Measurements from ENCODE around the gene KCNQ1OT1.

The KCNQ1OT1 gene

DNA sequence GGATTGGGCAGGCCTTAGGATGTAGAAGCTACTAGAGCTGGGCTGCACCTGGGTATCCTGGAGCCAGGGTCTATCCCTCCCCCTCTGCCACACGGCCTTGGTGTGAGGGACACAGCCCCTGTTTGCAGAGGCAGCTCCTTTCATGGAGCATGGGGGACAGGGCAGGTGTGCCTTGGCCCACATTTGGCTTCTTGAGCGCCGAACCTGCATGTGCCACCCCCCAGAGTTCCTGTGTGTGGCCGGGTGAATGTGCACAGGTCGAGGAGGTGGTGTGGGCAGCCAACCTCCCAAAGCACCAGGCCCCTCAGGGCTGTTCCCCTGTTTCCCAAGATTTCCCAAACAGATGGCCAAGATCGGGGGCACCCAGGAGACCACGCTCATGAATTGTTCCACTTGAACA, 7.9 kb upstream of the KCNQ1OT1 start:
- Histone ChIP-seq H3K4me3 (no peak overlapping the region), H3K27ac (peak overlapping the region in 1 of 21 experiments; percentile 2)

DNA sequence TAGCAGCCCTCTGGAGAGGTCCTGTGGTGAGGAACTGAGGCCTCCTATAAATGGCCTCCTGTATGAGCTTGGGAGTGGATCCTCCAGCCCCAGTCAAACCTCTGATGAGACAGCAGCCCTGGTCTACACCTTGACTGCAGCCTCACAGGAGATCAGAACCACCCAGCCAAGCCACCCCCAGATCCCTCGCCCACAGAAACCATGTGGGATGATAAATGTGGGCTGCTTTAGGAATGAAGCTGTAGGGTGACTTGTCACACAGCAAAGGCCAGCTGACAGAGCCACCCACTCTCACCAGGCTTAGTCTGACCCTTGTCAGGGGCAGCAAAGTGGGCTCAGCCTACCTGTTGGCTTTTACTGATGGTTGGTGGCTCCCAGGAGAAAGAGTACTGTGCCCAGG, 6.5 kb upstream of the KCNQ1OT1 start:
- H3K27ac ChIP-seq = no peak overlapping the region

DNA sequence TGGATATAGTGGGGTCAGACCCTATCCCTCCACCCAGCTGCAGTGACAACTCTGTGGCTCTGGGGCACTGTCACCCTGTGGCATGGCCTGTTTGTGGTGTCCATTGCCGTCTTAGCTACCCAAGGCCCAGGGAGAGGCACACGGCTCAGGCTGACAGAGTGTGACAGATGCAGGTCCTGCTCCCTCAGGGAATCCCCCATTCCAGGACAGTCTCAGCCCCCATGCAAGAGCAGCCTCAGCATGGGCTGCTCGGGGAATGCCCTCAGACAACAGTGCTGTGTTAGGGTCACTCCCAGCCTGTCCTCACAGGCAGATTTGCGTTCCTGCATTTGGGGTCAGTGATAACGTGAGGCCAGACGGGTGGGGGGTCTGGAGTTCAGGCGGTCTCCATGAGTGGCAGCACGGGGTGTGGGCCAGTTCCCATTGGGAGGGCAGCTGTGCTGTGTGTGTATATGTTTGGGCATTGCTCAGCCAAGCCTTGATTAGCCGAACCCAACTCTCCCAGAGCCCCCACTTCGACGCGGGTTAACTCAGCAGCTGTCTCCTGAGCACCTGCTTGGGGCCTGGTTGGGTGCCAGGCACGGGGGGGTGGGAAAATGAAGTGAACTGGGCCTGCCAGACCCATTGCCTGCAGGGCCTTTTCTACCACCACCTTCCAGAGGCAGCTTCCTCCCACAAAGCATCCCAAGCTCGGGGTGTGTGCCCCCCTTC, 5.3 kb upstream of the KCNQ1OT1 start:
- no peak overlapping the region for H3K4me3 ChIP-seq
- no peak overlapping the region for H3K27ac ChIP-seq

More for the DNA sequence above, 6.5 kb upstream of the KCNQ1OT1 start:
- H3K4me3 ChIP-seq = no peak overlapping the region

DNA sequence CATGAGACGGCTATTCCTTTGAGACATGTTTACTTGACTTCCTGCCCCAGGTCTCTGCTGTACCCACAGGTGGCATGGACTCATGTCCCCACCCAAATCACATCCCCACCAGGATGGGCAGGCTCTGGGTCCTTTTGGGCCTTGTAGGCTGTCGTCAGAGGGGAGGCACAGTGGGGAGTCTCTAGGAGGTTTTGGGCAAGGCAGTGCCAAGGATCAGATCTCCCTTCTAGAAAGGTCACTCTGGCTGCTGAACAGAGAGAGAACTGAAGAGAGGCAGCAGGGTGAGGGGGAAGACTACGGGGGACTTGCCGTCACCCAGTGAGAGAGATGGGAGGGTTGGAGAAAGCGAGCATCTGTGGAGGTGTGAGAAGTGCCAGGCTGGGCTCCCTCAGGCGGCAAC, 4.6 kb upstream of the KCNQ1OT1 start:
- Histone ChIP-seq H3K27ac (no peak overlapping the region), H3K4me3 (no peak overlapping the region)

DNA sequence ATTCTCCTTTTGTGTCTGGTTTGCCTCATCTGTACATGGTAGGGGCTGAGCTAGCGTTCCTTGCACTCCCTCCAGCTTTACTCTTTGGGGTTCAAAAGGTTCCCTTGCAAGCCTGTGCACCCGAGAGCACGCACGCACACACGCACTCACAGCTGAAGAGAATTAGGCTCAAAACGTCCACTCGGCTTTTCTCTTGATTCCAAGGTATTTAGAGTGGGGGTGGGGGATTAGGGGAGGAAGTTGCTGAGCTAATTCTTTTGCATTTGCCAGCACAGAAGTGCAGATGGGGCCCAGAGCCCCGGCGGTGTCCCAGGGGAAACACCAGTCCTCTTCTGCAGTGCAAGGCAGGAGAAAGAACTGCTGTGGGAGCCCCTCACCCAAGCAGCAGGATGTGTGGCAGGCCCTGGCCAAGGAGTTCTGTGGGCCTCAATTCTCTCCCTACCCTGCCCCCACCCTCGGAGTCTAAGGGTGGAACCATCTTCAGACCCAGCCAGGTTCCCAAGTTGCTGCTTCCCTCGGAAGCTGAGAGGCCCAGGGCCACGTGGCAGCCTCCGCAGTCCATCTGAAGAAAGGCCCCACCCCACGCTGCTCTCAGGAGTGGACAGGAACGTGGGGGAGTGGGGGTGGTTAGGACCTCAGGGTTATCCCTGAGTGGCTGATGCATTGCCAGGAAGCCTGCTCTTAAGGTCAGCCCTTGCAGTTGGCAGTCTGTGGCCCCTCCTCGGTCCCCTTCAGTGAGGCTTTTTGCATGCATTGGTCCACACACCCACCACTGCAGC, 3.8 kb upstream of the KCNQ1OT1 start:
- no peak overlapping the region for H3K27ac ChIP-seq
- H3K4me3 ChIP-seq = no peak overlapping the region

DNA sequence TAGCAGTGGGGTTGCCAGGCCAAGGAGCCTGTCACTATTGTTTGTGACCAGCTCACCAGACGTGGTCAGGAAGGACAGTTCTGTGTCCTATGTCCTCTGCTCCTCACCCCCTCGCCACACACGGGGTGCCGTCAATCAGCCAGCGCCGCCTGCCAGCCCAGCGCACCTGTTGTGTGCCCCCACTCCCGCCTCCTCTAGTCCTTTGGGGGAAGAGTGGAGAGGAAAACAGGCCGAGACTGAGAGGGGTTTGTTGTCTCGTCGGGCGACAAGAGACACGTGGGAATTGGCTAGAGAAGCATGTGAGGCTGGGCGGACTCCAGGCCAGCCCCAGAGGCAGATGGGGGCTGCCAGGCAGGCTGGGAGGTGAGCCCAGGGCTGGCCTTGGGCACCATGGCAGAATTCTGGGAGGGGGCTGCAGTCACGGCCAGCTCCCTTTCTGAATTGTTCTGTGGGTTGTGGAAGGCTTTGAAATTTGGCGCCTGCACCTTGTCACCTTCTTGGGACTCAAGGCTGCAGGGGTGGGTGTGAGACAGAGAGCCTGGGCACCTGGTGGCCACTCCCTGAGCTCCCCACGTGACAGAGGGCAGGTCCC, 3.1 kb upstream of the KCNQ1OT1 start:
- no peak overlapping the region for H3K4me3 ChIP-seq
- H3K27ac ChIP-seq = no peak overlapping the region

DNA sequence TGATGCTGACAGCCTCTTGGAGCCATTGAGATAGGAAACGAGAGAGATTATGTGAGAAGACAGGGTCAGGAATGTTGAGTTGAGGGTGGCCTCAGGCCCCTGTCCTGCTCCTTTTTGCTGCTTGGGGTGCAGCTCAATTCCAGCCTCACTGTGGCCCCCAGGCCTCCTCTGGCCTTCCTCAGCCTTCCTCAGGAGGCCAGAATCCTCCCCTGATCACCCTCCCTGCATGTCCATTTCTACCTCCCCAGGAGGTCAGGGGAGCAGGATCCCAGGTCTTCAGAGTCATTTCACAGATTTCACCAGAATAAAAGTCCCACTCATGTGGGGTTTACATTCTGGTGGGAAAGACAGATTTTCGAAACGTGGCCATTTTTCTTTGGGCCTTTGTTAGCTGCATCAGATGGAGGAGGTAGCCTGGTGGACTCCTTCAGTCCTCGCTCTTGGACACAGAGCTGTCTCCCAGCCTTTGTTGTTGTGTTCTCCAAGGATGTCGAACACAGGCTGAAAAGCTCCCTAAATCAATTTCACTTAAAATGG, 2.2 kb upstream of the KCNQ1OT1 start:
- no peak overlapping the region for H3K27ac ChIP-seq
- H3K4me3 ChIP-seq = no peak overlapping the region

DNA sequence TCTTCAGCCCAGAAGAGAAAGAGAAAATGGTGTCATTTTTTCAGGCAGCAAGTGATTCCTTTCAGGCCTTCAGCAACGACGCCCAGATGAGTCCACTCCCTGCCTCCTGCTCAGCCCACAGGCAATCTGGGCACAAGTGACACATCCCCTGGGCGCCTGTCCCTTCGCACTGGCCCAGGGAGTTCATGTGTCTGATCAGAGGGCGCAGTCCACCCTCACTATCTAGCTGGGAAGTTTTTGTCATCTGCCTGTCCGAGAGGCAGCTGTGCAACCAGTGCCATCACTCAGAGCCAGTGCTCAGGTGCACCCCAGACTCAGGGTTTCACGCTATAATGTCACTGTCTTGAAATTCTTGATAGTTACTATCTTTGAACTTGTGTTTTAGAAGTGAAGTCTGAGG, 1.4 kb upstream of the KCNQ1OT1 start:
- H3K4me3 ChIP-seq = no peak overlapping the region
- H3K27ac ChIP-seq = peak overlapping the region in 5 of 21 experiments; percentile 90 to 93 (median 92)

DNA sequence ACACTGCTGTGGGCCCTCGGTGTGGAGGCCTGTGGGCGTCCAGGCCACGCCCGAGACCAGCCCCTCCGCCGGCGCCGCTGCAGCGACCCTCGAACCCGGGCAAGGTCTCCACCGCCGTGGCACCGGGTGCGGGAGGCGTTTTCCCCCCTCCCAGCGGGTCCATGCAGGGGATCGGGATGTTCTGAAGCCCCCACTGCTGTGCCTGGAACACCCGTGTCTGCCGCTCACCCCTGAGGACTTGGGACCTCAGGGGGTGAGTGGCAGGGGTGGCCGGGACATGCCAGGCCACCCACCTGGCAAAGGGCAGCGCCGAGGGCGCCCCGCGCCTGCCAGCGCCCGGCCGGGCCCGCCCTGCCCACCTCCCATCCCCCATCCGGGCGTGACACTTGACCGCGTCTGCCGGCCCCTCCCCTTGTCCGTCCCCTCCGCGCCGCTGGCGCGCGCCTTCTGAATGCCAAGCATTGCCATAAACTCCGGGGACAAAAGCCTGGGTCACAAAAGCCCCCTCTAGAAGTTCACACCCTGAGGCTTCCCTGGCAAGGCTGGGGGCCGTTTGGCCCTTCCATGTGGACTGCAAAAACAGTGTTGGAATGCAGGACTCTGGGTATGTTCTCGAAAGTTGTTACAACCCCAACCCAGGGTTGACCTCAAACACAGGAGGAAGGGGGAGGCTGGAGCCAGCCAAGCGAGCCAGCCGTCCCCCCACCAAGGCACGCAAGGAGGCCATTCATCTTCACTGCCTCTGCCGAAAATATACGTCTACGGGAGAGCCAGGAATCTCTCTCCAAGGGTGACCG, 819 bp upstream of the KCNQ1OT1 start:
- Histone ChIP-seq H3K4me3 (peak overlapping the region; percentile 53 to 68 (median 62)), H3K27ac (peak overlapping the region; percentile 42 to 93 (median 90))

DNA sequence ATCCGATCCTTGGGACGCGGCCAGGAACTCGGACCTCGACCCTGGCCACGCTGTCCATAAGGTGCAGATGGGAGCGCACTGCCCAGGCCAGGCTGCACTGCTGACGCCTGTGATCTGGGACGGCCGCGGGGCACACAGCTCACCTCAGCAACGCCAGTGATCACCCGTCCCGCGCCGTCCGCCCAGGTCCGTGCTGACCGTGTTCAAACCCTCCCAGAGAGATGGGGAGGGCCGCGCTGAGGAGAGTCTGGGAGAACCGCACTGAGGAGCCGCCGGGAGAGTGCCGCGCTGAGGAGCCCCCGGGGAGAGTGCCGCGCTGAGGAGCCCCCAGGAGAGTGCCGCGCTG, 636 bp downstream of the KCNQ1OT1 start:
- H3K4me3 ChIP-seq = peak overlapping the region; percentile 53 to 68 (median 62)
- peak overlapping the region in 20 of 21 experiments; percentile 54 to 93 (median 85) for H3K27ac ChIP-seq

DNA sequence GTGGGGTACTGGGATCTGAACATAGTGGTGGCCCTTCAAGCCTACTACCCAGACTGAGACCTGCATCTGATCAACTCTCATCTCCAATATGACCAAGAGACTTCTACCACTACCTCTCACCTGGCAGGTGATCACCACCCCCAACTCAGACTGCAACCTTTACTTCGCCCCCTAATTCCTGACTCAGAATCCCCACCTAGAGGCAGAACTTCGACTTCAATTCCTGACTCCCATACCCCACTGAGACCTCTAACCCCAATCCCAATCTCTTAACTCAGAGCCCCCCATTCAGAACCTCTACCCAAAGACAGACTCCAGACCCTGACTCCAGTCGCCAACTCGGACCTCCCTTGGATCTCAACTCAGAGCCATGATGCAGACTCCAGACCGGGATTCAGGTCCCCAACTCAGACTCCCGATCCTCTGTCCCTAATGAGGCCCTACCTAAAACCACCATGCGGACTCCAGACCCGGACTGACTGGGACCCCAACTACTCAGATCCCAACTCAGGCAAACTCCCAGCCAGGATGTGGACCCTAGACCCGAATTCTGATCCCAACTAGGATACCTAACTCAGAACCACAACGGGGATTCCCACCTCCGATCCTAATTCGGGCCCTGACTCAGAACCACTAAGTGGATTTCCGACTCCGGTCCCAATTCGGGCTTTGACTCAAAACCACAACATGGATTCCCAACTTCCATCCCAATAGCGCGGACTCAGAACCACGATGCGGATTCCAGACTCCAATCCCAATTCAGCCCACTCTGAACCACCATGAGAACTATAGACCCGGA, 1.2 kb downstream of the KCNQ1OT1 start:
- H3K4me3 ChIP-seq = peak overlapping the region; percentile 53 to 68 (median 62)
- peak overlapping the region in 11 of 21 experiments; percentile 68 to 91 (median 87) for H3K27ac ChIP-seq

DNA sequence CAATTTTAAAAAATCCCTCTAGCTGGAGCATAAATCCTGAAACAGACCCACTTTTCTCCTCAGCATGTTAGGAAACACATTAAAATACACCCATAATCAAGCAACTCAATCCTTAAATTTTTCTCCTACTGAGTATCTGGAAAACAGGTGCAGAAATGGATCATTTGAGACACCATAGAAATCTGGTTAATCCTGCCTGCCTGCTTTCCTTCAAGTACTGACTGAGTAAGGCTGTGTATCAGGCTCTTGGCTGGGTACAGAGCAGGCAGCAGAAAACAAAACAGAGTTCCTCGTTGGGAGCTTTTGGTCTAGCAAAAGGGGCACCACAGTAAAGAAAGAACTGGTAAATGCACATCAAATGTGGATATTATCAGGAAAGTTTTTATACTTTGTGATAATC, 1.9 kb downstream of the KCNQ1OT1 start:
- no peak overlapping the region for H3K27ac ChIP-seq

DNA sequence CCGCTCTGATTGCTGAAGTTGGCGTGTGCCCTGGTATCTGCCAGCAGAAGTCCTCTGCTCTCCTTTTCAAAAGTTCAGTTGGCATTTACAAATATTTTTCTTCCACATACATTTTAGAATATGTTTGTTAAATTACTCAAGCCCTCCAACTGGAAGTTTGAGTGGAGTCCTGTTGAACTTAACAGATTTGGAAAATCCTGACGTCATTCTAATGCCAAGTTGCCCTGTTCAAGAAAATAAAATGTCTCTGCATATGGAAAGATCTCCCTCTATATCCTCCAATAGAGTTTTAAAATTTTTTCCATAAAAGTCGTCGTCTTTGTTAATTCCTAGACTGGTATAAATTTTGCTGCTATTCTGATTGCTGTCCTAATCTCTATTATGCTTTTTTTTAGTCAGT, 3.3 kb downstream of the KCNQ1OT1 start:
- no peak overlapping the region for H3K4me3 ChIP-seq

More for the DNA sequence above, 1.9 kb downstream of the KCNQ1OT1 start:
- peak overlapping the region in 2 of 7 experiments; percentile 4 to 68 for H3K4me3 ChIP-seq

DNA sequence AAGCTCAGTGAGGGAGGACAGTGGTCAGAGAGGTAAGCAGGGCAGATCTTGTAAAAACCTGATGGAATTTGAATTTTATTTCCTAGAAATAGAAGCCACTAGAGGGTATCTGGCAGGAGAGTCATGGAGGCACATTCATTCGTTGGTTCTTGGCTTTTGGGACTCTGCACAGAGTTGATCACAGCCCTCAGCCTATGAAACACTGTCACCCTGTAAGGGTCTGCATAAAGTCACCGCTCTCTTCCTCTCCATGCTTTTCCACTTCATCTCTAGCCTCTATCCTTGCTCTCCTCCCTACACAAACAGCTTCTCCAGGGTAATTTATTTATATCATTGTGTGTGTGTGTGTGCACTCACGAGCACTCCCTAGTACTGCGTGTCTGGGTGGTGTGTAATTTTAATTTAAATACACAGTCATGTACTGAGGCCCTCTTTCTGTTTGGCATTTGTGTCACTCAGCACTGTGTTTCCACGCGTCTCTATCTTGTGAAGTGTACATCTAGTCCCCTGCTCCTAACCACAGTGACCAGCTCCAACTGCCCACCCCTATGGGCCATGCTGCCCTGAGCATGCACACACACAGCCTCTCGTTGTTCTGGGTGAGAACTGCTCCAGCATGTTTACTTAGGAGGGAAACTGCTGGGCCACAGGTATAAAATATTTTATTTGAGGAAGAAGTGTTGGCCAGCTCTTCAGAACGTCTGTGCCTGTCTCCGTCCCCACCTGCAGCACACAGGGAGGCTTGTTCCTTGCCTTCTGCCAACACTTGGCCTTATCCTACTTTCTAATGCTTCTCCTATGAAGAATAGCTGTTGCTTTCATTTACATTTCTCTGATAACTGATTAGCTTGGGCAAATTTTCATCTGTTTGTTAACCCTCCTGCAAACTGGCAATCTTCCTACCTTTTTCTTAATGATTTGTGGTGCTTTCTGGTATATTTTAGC, 4.5 kb downstream of the KCNQ1OT1 start:
- H3K27ac ChIP-seq = no peak overlapping the region
- no peak overlapping the region for H3K4me3 ChIP-seq

More for the DNA sequence above, 3.3 kb downstream of the KCNQ1OT1 start:
- H3K27ac ChIP-seq = no peak overlapping the region

DNA sequence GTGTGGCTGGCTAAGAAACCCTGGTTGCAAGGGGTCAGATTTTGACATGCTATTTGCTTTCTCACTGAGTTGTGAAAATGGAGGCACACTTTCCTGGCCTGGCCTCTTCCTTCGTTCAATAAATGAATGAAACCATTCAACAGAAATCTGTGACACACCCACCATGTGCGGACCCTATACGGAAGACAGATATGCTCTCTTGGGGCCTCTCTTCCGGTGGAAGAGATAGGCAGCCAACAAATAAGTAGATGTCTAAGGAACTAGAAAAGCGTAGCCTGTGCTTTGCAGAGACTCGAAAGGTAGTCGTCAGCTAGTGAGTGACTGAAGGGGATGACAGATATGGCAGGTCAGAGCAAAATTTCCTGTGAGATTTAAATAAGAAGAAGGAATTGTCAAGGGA, 5.3 kb downstream of the KCNQ1OT1 start:
- H3K4me3 ChIP-seq = no peak overlapping the region
- H3K27ac ChIP-seq = no peak overlapping the region

DNA sequence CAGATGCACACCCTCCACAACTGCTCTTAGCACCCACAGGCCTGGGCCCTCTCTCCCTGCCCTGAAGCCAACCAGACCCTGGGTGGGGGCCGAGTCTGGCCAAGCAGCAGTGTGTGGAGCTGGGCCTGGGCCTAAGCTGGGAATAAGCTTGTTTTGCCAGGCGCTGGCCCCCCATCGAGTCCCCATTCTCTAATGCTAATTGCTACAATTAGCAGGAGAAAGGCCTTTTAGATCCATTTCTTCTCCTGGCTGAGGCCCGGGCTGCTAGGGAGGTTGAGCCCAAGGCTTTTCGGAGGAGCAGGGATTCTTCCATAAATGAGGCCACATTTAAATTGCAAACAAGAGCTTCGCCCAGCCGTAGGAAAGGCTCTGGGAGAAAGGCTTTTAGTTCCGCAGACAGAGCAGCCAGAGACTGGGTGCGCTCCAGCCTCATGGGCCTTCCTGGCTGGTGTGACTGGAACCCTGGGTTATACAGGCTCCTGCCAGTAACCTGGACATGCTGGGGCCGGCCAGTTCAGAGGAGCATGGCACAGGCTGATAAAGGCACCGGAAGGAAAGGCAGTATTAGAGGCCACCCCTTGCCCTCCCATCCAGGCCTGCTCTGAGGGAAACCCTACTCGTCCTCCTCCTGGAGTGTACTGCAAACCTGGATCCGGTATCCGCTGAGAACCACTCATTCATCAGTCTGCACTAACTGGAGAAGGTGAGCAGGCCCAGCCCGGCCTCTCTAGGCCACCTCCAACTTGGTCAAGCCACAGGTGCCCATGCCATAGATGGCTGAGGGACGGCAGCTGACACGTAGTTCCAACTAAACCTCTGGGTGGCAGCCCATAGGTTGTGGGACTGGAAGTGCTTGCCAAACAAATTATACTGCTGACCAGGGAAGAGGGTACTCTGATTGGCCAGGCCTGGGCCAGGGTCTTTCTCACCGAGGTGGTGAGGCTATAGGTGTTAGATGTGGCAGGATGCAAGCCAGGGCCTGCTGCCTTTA, 6.2 kb downstream of the KCNQ1OT1 start:
- H3K27ac ChIP-seq = no peak overlapping the region
- H3K4me3 ChIP-seq = no peak overlapping the region
